ENCODE measurements around the gene PCOLCE2. TPM values are rescaled to one million over a fixed set of nuclear protein-coding genes. Genes with fewer than 3 reads are reported as not detected.

Gene PCOLCE2
- total and polyA plus RNA-seq, 10 of the 15 experiments (the other 5 are each of a cell fraction or from before 2014, with no cell fraction given): 0.11 to 7.6 (median 0.40) TPM

GRCh38 chr3:142904639-142905436 lies 16.0 kb upstream of the PCOLCE2 start:
- ChIA-PET POLR2A (no interaction called here), CTCF (interaction anchor here (1.1 to 3.1 kb wide), 2 partner anchors 76 to 90 kb away, joined by 4 to 11 read pairs; no protein-coding TSS in a partner anchor)
- H3K4me1 ChIP-seq (ENCODE audit: control insufficient read depth, insufficient read depth, low read length): peaks cover 6% of the 10 kb centered on the region

More at GRCh38 chr3:142904639-142905436, 16.0 kb upstream of the PCOLCE2 start:
- FAIRE-seq (no peak), ATAC-seq (peak; percentile 79), DNase-seq (ENCODE audit: low read depth, low spot score) (no peak)
- intact Hi-C loops (cut with micrococcal nuclease; ENCODE audit: unreplicated experiment) (loop anchor here (10.0 kb wide), 1 partner anchor 320 kb away; no protein-coding TSS in a partner anchor), in situ Hi-C loops (cut with MboI) (no loop called here)
- H3K36me3 ChIP-seq (ENCODE audit: control insufficient read depth in 2 of 2, insufficient read depth in 2 of 2, low read length in 1 of 2): no peaks in the 10 kb centered on the region
- SMC1A ChIA-PET (ENCODE audit: uncharacterized antibody, unreplicated experiment): no interaction called here
- RAD21 ChIA-PET (ENCODE audit: unreplicated experiment): no interaction called here
- H3K9ac ChIP-seq (ENCODE audit: control insufficient read depth, insufficient read depth, low read length): no peak overlapping the region
- no peak overlapping the region for H3K27ac ChIP-seq (ENCODE audit: control insufficient read depth, insufficient read depth)
- no peaks in the 10 kb centered on the region for H3K27me3 ChIP-seq (replicated peaks in 1 of 2; ENCODE audit: control insufficient read depth in 2 of 2, insufficient read depth in 2 of 2, low read length in 1 of 2)
- WGBS (ENCODE audit: insufficient coverage, insufficient replicate concordance, low lambda C conversion rate, missing lambda C conversion rate): 47% methylated on average over 11 of the region's 11 CpGs
- H3K9me3 ChIP-seq (replicated peaks; ENCODE audit: control insufficient read depth, insufficient read depth, low read length): no peaks in the 10 kb centered on the region
- no peak overlapping the region for H3K4me2 ChIP-seq (ENCODE audit: control insufficient read depth, insufficient read depth)
- no peak for TF ChIP-seq KAT2A (conservative IDR thresholded peaks at IDR 0.05; ENCODE audit: control insufficient read depth, low read depth, low read length)
- no peak for TF ChIP-seq BHLHE40 (IDR thresholded peaks at IDR 0.05; ENCODE audit: borderline replicate concordance in 1 of 2, low read depth in 2 of 2, low read length in 1 of 2)
- no peak for TF ChIP-seq TAF1 (IDR thresholded peaks at IDR 0.05; ENCODE audit: borderline replicate concordance, low read depth, low read length)
- peak in 1 of 3 experiments; percentile 10; a peak in 1 of 6 replicates for TF ChIP-seq CTCF (IDR thresholded peaks at IDR 0.05 in 2 of 3, conservative IDR thresholded peaks at IDR 0.05 in 1 of 3; ENCODE audit: control insufficient read depth in 2 of 3, extremely low read depth in 1 of 3, insufficient read depth in 1 of 3, low read depth in 3 of 3, low read length in 3 of 3)
- no peak for TF ChIP-seq IKZF1 (conservative IDR thresholded peaks at IDR 0.05)
- peak; percentile 38; the same call in 1 of the 2 replicates for TF ChIP-seq RUNX3 (IDR thresholded peaks at IDR 0.05; ENCODE audit: low read length)
- 0 out of 2 replicates have a peak, but pooled peaks have one; percentile 27 for TF ChIP-seq RAD21 (IDR thresholded peaks at IDR 0.05; ENCODE audit: insufficient read depth, low read depth, low read length)
- no peak overlapping the region for H3K4me3 ChIP-seq
- peak overlapping the region; percentile 66 for H2AFZ ChIP-seq (ENCODE audit: control insufficient read depth, low read depth, low read length)
- H3K79me2 ChIP-seq (ENCODE audit: control insufficient read depth, insufficient read depth, low read length): no peaks in the 10 kb centered on the region
- H4K20me1 ChIP-seq (ENCODE audit: control insufficient read depth, insufficient read depth): no peaks in the 10 kb centered on the region
- BruUV-seq (replicated peaks): no TSS peak

Data from GM12878 (cell line).